SK-N-MC (cell line): ENCODE data around the gene METAP2.

Source experiments
- DNase-seq: peaks from one replicate; pipeline ENCODE4 v3.0.0-alpha.2; 2011; ENCODE audit warnings: low read depth, low spot score
- H3K27ac ChIP-seq: fragments of 200-600 bp; sonication (generic); 2 replicates; pipeline ENCODE4 v1.5.1; 2016; ENCODE audit warnings: mixed run types
- H3K36me3 ChIP-seq: fragments of 200-600 bp; sonication (generic); 2 replicates; pipeline ENCODE4 v1.6.1; 2017; ENCODE audit warnings: antibody characterized with exemption, low read length, mixed read lengths; ENCODE audit not compliant: insufficient read depth
- H3K4me3 ChIP-seq: fragments of 200-600 bp; sonication (generic); 2 replicates; pipeline ENCODE4 v1.5.1; 2016
- H3K9ac ChIP-seq: fragments of 200-600 bp; sonication (generic); 2 replicates; pipeline ENCODE4 v1.8.0; 2017; ENCODE audit warnings: mixed run types, mixed read lengths; ENCODE audit not compliant: insufficient read length
- H3K9me3 ChIP-seq: fragments of 200-600 bp; sonication (generic); 2 replicates; pipeline ENCODE4 v1.6.1; 2017; ENCODE audit warnings: low read depth, mild to moderate bottlenecking, antibody characterized with exemption, low read length, moderate library complexity, mixed read lengths
- EZH2 ChIP-seq: fragments of 200-600 bp; sonication (generic); IDR thresholded peaks from one replicate; pipeline ENCODE4 v1.6.1; 2017; ENCODE audit warnings: antibody characterized with exemption
- FOXP2 ChIP-seq: optimal IDR thresholded peaks from 2 replicates; pipeline ENCODE3; 2011; ENCODE audit warnings: mild to moderate bottlenecking, moderate library complexity; ENCODE audit not compliant: insufficient read depth; ENCODE audit errors: extremely low read length, control extremely low read depth
- POLR2AphosphoS5 ChIP-seq: IDR thresholded peaks from 2 replicates; pipeline ENCODE4 v1.6.1; 2012; ENCODE audit warnings: mild to moderate bottlenecking, low read depth, low read length, borderline replicate concordance

The METAP2 gene

GRCh38 chr12:95495433-95495832 lies 21.5 kb downstream of the METAP2 start:
- DNase-seq: no peak
- no peak overlapping the region for H3K27ac ChIP-seq
- H3K9ac ChIP-seq: no peak overlapping the region
- no peak for TF ChIP-seq FOXP2
- H3K36me3 ChIP-seq: peaks cover 92% of the 10 kb centered on the region
- H3K9me3 ChIP-seq: peaks cover 12% of the 10 kb centered on the region; the same call in 1 of the 2 replicates
- no peak overlapping the region for H3K4me3 ChIP-seq

GRCh38 chr12:95497031-95497430 lies 23.1 kb downstream of the METAP2 start:
- peaks cover 12% of the 10 kb centered on the region; the same call in 1 of the 2 replicates for H3K9me3 ChIP-seq
- TF ChIP-seq POLR2AphosphoS5 (no peak), FOXP2 (no peak), EZH2 (no peak)
- H3K9ac ChIP-seq: no peak overlapping the region
- H3K27ac ChIP-seq: no peak overlapping the region
- no peak for DNase-seq
- no peak overlapping the region for H3K4me3 ChIP-seq
- peaks cover 87% of the 10 kb centered on the region for H3K36me3 ChIP-seq

- peaks cover 89% of the 10 kb centered on the region for H3K36me3 ChIP-seq
- no peak overlapping the region for H3K4me3 ChIP-seq
These were observed 25.0 kb downstream of the METAP2 start for GRCh38 chr12:95498968-95499367.

GRCh38 chr12:95499772-95500171 lies 25.8 kb downstream of the METAP2 start:
- TF ChIP-seq EZH2: no peak
- TF ChIP-seq FOXP2: no peak
- TF ChIP-seq POLR2AphosphoS5: no peak
- peaks cover 12% of the 10 kb centered on the region; the same call in 1 of the 2 replicates for H3K9me3 ChIP-seq
- DNase-seq: no peak
- no peak overlapping the region for H3K4me3 ChIP-seq
- peaks cover 89% of the 10 kb centered on the region for H3K36me3 ChIP-seq
- no peak overlapping the region for H3K9ac ChIP-seq
- no peak overlapping the region for H3K27ac ChIP-seq

More at GRCh38 chr12:95498968-95499367, 25.0 kb downstream of the METAP2 start:
- peaks cover 12% of the 10 kb centered on the region; the same call in 1 of the 2 replicates for H3K9me3 ChIP-seq
- TF ChIP-seq EZH2 (no peak), FOXP2 (no peak), POLR2AphosphoS5 (no peak)
- no peak for DNase-seq
- no peak overlapping the region for H3K9ac ChIP-seq
- H3K27ac ChIP-seq: no peak overlapping the region

- Histone ChIP-seq H3K4me3 (no peak overlapping the region), H3K9me3 (0 out of 2 replicates have a peak, but pooled peaks cover 3% of the 10 kb centered on the region), H3K36me3 (peaks cover 79% of the 10 kb centered on the region), H3K27ac (no peak overlapping the region), H3K9ac (no peak overlapping the region)
- TF ChIP-seq FOXP2 (no peak), POLR2AphosphoS5 (no peak), EZH2 (no peak)
- no peak for DNase-seq
These were observed 30.2 kb downstream of the METAP2 start for GRCh38 chr12:95504140-95504539.

GRCh38 chr12:95505039-95505438 lies 31.1 kb downstream of the METAP2 start:
- no peak overlapping the region for H3K27ac ChIP-seq
- peaks cover 78% of the 10 kb centered on the region for H3K36me3 ChIP-seq
- no peak for DNase-seq
- no peak overlapping the region for H3K4me3 ChIP-seq
- no peaks in the 10 kb centered on the region for H3K9me3 ChIP-seq
- TF ChIP-seq EZH2 (no peak), POLR2AphosphoS5 (no peak), FOXP2 (no peak)
- H3K9ac ChIP-seq: no peak overlapping the region

- peaks cover 87% of the 10 kb centered on the region for H3K36me3 ChIP-seq
- H3K27ac ChIP-seq: no peak overlapping the region
- H3K4me3 ChIP-seq: no peak overlapping the region
These were observed 33.0 kb downstream of the METAP2 start for GRCh38 chr12:95506707-95507523.

GRCh38 chr12:95509300-95509699 lies 35.3 kb downstream of the METAP2 start:
- Histone ChIP-seq H3K4me3 (no peak overlapping the region), H3K9ac (no peak overlapping the region), H3K27ac (no peak overlapping the region), H3K9me3 (no peaks in the 10 kb centered on the region), H3K36me3 (peaks cover 88% of the 10 kb centered on the region)
- TF ChIP-seq POLR2AphosphoS5: no peak
- TF ChIP-seq FOXP2: no peak
- TF ChIP-seq EZH2: no peak
- no peak for DNase-seq

More at GRCh38 chr12:95506707-95507523, 33.0 kb downstream of the METAP2 start:
- no peak for DNase-seq
- no peak overlapping the region for H3K9ac ChIP-seq
- TF ChIP-seq POLR2AphosphoS5: no peak
- TF ChIP-seq EZH2: no peak
- TF ChIP-seq FOXP2: no peak
- H3K9me3 ChIP-seq: no peaks in the 10 kb centered on the region

GRCh38 chr12:95511977-95512376 lies 38.0 kb downstream of the METAP2 start:
- no peak overlapping the region for H3K4me3 ChIP-seq
- H3K27ac ChIP-seq: no peak overlapping the region
- TF ChIP-seq FOXP2 (no peak), POLR2AphosphoS5 (no peak), EZH2 (no peak)
- peaks cover 86% of the 10 kb centered on the region for H3K36me3 ChIP-seq
- H3K9me3 ChIP-seq: no peaks in the 10 kb centered on the region
- H3K9ac ChIP-seq: no peak overlapping the region
- DNase-seq: no peak
